ENCODE results near the gene CAPN11.

The CAPN11 gene

GRCh38 chr6:44202972-44203750 is 44.5 kb downstream of the CAPN11 start:
- Histone ChIP-seq H3K9me3 (ENCODE audit: control insufficient read depth, low read length) (no peaks in the 10 kb centered on the region), H3K27ac (ENCODE audit: insufficient read depth, low read depth, low read length, poor library complexity, severe bottlenecking) (peak overlapping the region; percentile 9)
- WGBS, 2 experiments: 68 to 70% methylated on average over 11 of the region's 11 CpGs

DNA sequence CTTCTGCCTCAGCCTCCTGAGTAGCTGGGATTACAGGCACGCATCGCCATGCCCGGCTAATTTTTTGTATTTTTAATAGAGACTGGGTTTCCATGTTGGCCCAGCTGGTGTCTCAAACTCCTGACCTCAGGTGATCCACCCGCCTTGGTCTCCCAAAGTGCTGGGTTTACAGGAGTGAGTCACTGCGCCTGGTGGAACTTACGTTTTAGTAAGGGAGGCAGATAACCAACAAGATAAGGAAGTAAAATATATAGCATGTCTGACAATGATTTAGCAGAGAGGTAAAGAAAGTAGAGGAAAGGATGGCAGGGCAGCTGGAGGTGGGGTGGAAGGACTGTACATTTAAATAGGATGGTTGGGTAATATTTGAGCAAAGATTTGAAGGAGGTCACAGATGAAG is 45.3 kb downstream of the CAPN11 start:
- Histone ChIP-seq H3K4me3 (ENCODE audit: insufficient read depth, low read depth, low read length) (no peak overlapping the region), H3K27ac (ENCODE audit: insufficient read depth, low read depth, low read length, poor library complexity, severe bottlenecking) (no peak overlapping the region), H3K27me3 (ENCODE audit: control insufficient read depth, insufficient read depth, low read length, poor library complexity, severe bottlenecking) (no peaks in the 10 kb centered on the region), H3K36me3 (ENCODE audit: control insufficient read depth, insufficient read depth, low read length) (no peaks in the 10 kb centered on the region), H3K9me3 (ENCODE audit: control insufficient read depth, low read length) (no peaks in the 10 kb centered on the region), H3K4me1 (ENCODE audit: control insufficient read depth, insufficient read depth, low read length) (peaks cover 25% of the 10 kb centered on the region)
- 93% methylated on average over 6 of the region's 6 CpGs for WGBS, 2 experiments

More at GRCh38 chr6:44202972-44203750, 44.5 kb downstream of the CAPN11 start:
- Histone ChIP-seq H3K27me3 (ENCODE audit: control insufficient read depth, insufficient read depth, low read length, poor library complexity, severe bottlenecking) (no peaks in the 10 kb centered on the region), H3K36me3 (ENCODE audit: control insufficient read depth, insufficient read depth, low read length) (no peaks in the 10 kb centered on the region), H3K4me3 (ENCODE audit: insufficient read depth, low read depth, low read length) (no peak overlapping the region), H3K4me1 (ENCODE audit: control insufficient read depth, insufficient read depth, low read length) (peaks cover 25% of the 10 kb centered on the region)

DNA sequence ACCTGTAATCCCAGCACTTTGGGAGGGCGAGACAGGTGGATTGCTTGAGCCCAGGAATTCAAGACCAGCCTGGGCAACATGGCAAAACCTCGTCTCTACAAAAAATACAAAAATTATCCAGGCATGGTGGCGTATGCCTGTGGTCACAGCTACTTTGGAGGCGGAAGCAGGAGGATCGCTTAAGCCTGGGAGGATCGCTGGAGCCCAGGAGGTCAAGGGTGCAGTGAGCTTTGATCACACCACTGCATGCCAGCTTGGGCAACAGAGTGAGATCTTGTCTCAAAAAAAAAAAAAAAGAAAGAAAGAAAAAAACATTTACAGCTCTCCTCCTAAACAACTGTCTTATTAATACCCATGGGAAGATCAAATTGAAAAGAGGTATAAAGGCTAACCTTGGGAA is 49.3 kb downstream of the CAPN11 start:
- Histone ChIP-seq H3K27ac (ENCODE audit: insufficient read depth, low read depth, low read length, poor library complexity, severe bottlenecking) (no peak overlapping the region), H3K4me3 (ENCODE audit: insufficient read depth, low read depth, low read length) (no peak overlapping the region), H3K36me3 (ENCODE audit: control insufficient read depth, insufficient read depth, low read length) (no peaks in the 10 kb centered on the region), H3K4me1 (ENCODE audit: control insufficient read depth, insufficient read depth, low read length) (peaks cover 5% of the 10 kb centered on the region), H3K9me3 (ENCODE audit: control insufficient read depth, low read length) (no peaks in the 10 kb centered on the region), H3K27me3 (ENCODE audit: control insufficient read depth, insufficient read depth, low read length, poor library complexity, severe bottlenecking) (no peaks in the 10 kb centered on the region)
- WGBS, 2 experiments: 87 to 90% methylated on average over 6 of the region's 6 CpGs

- no peak overlapping the region for H3K4me3 ChIP-seq (ENCODE audit: insufficient read depth, low read depth, low read length)
- H3K9me3 ChIP-seq (ENCODE audit: control insufficient read depth, low read length): no peaks in the 10 kb centered on the region
- no peaks in the 10 kb centered on the region for H3K36me3 ChIP-seq (ENCODE audit: control insufficient read depth, insufficient read depth, low read length)
- H3K27me3 ChIP-seq (ENCODE audit: control insufficient read depth, insufficient read depth, low read length, poor library complexity, severe bottlenecking): no peaks in the 10 kb centered on the region
- WGBS, 2 experiments: 93 to 94% methylated on average over 3 of the region's 3 CpGs
- H3K27ac ChIP-seq (ENCODE audit: insufficient read depth, low read depth, low read length, poor library complexity, severe bottlenecking): no peak overlapping the region
- peaks cover 5% of the 10 kb centered on the region for H3K4me1 ChIP-seq (ENCODE audit: control insufficient read depth, insufficient read depth, low read length)
Measured at GRCh38 chr6:44211284-44211683, 52.7 kb downstream of the CAPN11 start.

- WGBS, 2 experiments: 94 to 96% methylated on average over 6 of the region's 6 CpGs
- H3K4me3 ChIP-seq (ENCODE audit: insufficient read depth, low read depth, low read length): no peak overlapping the region
- no peak overlapping the region for H3K27ac ChIP-seq (ENCODE audit: insufficient read depth, low read depth, low read length, poor library complexity, severe bottlenecking)
- no peaks in the 10 kb centered on the region for H3K9me3 ChIP-seq (ENCODE audit: control insufficient read depth, low read length)
- H3K36me3 ChIP-seq (ENCODE audit: control insufficient read depth, insufficient read depth, low read length): no peaks in the 10 kb centered on the region
- peaks cover 23% of the 10 kb centered on the region for H3K4me1 ChIP-seq (ENCODE audit: control insufficient read depth, insufficient read depth, low read length)
- no peaks in the 10 kb centered on the region for H3K27me3 ChIP-seq (ENCODE audit: control insufficient read depth, insufficient read depth, low read length, poor library complexity, severe bottlenecking)
Measured at GRCh38 chr6:44214307-44214706, 55.7 kb downstream of the CAPN11 start.

DNA sequence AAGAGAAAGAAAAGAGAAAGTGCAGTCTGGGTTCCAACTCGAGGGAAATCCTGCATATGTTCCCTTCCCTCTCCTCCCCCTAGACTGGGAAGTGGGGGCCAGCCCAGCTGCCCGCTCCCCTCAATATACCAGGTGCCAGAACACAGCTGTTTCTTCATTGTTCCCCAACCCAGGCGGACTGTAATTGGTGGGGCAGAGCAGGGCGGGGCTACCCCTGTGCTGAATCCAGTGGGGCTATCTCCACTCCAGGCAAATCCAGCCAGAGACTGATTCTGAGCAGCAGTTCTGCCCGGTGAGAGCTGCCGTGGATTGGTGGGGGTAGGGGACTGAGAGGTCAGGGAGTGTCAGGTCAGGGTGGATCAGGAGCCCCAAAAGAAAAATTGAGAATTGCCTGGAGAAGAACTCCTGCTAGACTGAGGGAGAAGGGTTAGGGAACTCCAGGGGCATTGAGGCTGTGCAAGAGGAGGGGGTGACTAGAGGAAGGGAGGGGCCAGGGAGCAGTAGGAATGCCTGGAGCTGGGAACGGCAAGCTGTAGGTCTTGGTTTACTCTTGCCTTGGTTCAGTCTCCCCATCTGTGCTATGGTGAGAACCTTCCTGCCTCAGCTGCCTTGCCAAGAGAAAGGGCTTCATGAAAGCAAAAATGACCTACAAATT is 58.2 kb downstream of the CAPN11 start, which contains the start of gene MYMX:
TSS of gene MYMX (plus strand) at position 250 of the 655 bp plus-strand sequence. CDS start 546 bp downstream, outside the sequence.
- Histone ChIP-seq H3K27me3 (ENCODE audit: control insufficient read depth, insufficient read depth, low read length, poor library complexity, severe bottlenecking) (no peaks in the 10 kb centered on the region), H3K9me3 (ENCODE audit: control insufficient read depth, low read length) (no peaks in the 10 kb centered on the region), H3K36me3 (ENCODE audit: control insufficient read depth, insufficient read depth, low read length) (no peaks in the 10 kb centered on the region), H3K4me3 (ENCODE audit: insufficient read depth, low read depth, low read length) (no peak within 1 kb of the TSS), H3K27ac (ENCODE audit: insufficient read depth, low read depth, low read length, poor library complexity, severe bottlenecking) (no peak within 1 kb of the TSS), H3K4me1 (ENCODE audit: control insufficient read depth, insufficient read depth, low read length) (peaks cover 26% of the 10 kb centered on the region)
- 14 to 19% methylated on average over 7 of the region's 7 CpGs for WGBS, 2 experiments

- peaks cover 31% of the 10 kb centered on the region for H3K4me1 ChIP-seq (ENCODE audit: control insufficient read depth, insufficient read depth, low read length)
- no peak overlapping the region for H3K4me3 ChIP-seq (ENCODE audit: insufficient read depth, low read depth, low read length)
- no peak overlapping the region for H3K27ac ChIP-seq (ENCODE audit: insufficient read depth, low read depth, low read length, poor library complexity, severe bottlenecking)
- no peaks in the 10 kb centered on the region for H3K36me3 ChIP-seq (ENCODE audit: control insufficient read depth, insufficient read depth, low read length)
- no peaks in the 10 kb centered on the region for H3K27me3 ChIP-seq (ENCODE audit: control insufficient read depth, insufficient read depth, low read length, poor library complexity, severe bottlenecking)
- no peaks in the 10 kb centered on the region for H3K9me3 ChIP-seq (ENCODE audit: control insufficient read depth, low read length)
- 46 to 51% methylated on average over 16 of the region's 16 CpGs for WGBS, 2 experiments
Measured at GRCh38 chr6:44217332-44218143, 58.9 kb downstream of the CAPN11 start.

DNA sequence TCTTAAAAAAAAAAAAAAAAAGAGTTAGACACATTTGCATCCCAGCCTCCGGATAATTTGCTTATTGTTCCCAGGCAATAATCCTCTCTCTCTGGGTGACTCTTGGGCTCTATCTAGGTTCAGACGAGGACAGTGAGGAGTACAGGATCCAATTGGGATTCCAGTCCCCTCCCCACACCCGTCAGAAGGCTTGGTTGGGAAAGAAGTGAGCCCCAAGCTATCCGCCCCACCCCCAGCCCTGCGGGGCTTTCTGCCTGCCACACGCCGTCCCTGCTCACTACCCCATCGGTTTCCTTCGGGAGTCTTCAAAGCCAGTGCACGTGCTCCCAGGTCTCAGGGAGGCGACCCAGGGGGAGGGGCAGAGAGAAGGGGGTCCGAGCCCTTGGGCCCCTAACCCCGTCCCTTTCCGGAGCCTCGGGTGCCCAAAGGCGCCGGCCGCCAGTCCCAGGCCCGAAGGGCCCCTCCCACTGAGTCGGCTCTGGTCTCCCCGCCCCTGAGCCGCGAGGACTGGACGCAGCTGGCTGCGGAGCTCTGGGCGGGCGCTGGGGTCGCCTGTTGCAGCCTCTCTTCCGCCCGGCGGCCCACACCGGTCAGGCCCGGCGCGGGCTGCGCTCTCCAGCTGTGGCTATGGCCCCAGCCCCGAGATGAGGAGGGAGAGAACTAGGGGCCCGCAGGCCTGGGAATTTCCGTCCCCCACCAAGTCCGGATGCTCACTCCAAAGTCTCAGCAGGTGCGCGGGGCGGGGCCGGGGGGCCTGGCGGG is 60.6 kb downstream of the CAPN11 start:
- Histone ChIP-seq H3K27me3 (ENCODE audit: control insufficient read depth, insufficient read depth, low read length, poor library complexity, severe bottlenecking) (no peaks in the 10 kb centered on the region), H3K9me3 (ENCODE audit: control insufficient read depth, low read length) (no peaks in the 10 kb centered on the region), H3K27ac (ENCODE audit: insufficient read depth, low read depth, low read length, poor library complexity, severe bottlenecking) (peak overlapping the region; percentile 92), H3K36me3 (ENCODE audit: control insufficient read depth, insufficient read depth, low read length) (no peaks in the 10 kb centered on the region), H3K4me1 (ENCODE audit: control insufficient read depth, insufficient read depth, low read length) (peaks cover 41% of the 10 kb centered on the region), H3K4me3 (ENCODE audit: insufficient read depth, low read depth, low read length) (peak overlapping the region; percentile 42)
- 0% methylated on average over 45 of the region's 45 CpGs for WGBS, 2 experiments

- H3K36me3 ChIP-seq (ENCODE audit: control insufficient read depth, insufficient read depth, low read length): no peaks in the 10 kb centered on the region
- peak overlapping the region; percentile 73 for H3K27ac ChIP-seq (ENCODE audit: insufficient read depth, low read depth, low read length, poor library complexity, severe bottlenecking)
- H3K4me1 ChIP-seq (ENCODE audit: control insufficient read depth, insufficient read depth, low read length): peaks cover 49% of the 10 kb centered on the region
- 55 to 59% methylated on average over 27 to 28 of the region's 28 CpGs for WGBS, 2 experiments
- peak overlapping the region; percentile 42 for H3K4me3 ChIP-seq (ENCODE audit: insufficient read depth, low read depth, low read length)
- no peaks in the 10 kb centered on the region for H3K9me3 ChIP-seq (ENCODE audit: control insufficient read depth, low read length)
- H3K27me3 ChIP-seq (ENCODE audit: control insufficient read depth, insufficient read depth, low read length, poor library complexity, severe bottlenecking): no peaks in the 10 kb centered on the region
Measured at GRCh38 chr6:44219815-44220784, 61.5 kb downstream of the CAPN11 start.

Data from ectodermal cell (in vitro differentiated cells).